ENCODE data around the gene TMEM176B.
"Not testable (repeated sequence)": the region's sequence is repeated elsewhere in the genome, so short reads cannot be mapped to it uniquely, and the experiment has no call there.

Gene TMEM176B

DNA sequence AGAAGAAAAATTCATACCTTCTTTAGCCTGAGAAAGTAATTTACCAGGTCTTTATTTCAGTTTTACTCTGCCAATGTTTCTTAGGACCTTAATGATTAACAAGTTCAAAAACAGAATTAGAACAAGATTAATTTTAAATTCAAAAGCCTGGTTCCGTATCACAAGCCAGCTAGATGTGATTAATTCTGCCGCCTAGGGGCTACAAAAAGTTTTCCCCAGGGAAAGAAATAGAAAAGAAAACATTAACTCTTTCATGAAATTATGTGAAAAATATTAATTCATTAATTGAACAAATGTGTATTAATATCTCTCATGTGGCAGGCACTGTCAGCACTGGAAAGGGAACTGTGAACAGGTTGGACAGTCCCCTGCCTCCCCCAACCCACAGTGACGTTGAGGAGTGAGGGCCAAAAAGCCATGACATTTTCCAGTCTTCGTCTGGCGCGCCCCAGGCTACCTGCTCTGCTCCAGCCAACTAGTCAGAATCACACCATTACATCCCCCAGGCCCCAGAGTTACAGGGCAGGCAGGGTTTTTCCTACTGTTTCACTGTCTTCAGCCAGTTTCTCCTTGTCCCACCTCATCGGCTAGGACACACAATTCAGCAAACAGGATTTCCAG, 20.5 kb upstream of the TMEM176B start:
- DNase-seq = no peak

DNA sequence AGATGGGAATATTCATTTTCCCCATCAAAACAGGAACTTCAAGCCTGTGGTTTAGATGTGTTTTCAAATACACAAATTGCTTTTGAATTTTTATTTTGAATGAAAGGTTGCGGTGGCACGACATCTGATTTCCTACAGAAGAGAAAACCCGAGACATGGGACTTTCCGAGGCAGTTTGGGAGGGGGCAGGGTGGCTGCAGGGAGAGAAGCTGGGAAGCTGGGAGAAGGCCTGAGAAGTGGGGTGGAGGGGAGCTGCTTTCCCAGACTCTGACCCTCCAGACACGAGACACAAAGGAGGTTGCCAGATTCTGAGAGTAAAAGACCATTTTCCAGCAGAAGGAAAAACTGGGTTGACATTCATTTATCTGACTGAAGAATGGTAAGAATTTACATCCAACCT, 20.0 kb upstream of the TMEM176B start:
- no peak for DNase-seq

DNA sequence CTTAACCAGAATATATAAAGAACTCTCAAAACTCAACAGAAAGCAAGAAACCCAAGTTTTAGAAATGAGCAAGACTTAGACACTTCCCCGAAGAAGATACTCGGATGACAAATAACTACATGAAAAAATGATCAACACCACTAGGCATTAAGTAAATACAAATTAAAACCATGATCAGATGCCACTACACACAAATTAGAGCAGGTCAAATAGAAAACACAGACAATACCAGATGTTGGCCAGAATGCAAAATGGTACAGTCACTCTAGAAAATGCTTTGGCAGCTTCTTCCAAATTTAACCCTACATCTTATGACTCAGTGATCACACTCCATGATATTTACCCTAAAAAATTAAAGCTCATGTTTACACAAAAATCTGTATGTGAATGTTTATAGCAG, 18.8 kb upstream of the TMEM176B start:
- no peak for DNase-seq

DNA sequence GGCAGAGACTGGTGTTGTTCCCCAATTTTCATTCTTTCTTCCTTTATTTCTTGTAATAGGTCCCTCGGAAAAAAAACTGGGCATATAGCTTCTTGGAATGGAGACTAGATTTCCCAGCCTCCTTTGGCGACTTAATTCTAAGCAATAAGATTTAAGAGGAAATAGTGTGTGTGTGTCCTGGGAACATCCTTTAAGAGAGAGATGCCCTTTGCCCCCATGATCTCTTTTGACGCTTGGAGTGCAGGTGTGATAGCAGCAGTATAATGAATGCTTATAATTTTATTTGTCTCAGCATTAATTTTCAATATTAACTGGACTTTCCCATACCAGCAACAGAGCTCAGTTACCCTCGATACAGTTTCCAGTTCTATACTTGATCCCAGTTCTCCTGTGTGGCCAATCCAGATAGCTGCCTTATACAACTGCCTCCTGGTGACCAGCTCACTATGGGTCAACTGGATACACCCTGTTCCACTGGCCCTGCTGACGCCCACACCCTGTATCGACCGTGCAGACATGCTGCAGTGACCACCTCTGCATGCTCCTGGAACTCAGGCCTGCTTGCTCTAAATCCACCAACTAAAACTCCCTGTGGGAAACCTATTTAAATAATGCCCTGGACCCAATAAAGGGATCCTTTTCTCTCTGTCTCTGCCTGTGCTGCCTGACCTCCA, 14.3 kb upstream of the TMEM176B start:
- no peak for DNase-seq

DNA sequence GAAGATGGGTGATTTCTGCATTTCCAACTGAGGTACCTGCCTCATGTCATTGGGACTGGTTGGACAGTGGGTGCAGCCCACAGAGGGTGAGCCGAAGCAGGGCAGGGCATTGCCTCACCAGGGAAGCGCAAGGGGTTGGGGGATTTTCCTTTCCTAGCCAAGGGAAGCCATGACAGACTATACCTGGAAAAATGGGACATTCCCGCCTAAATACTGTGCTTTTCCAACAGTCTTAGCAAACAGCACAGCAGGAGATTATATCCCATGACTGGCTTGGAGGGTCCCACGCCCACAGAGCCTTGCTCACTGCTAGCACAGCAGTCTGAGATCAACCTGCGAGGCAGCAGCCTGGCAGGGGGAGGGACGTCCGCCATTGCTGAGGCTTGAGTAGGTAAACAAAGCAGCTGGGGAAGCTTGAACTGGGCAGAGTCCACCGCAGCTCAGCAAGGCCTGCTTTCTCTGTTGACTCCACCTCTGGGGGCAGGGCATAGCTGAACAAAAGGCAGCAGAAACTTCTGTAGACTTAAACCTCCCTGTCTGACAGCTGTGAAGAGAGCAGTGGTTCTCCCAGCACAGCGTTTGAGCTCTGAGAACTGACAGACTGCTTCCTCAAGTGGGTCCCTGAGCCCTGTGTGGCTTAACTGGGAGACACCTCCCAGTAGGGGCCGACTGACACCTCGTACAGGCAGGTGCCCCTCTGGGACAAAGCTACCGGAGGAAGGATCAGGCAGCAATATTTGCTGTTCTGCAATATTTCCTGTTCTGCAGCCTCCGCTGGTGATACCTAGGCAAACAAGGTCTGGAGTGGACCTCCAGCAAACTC, 7.7 kb upstream of the TMEM176B start:
- DNase-seq = not testable (repeated sequence)

DNA sequence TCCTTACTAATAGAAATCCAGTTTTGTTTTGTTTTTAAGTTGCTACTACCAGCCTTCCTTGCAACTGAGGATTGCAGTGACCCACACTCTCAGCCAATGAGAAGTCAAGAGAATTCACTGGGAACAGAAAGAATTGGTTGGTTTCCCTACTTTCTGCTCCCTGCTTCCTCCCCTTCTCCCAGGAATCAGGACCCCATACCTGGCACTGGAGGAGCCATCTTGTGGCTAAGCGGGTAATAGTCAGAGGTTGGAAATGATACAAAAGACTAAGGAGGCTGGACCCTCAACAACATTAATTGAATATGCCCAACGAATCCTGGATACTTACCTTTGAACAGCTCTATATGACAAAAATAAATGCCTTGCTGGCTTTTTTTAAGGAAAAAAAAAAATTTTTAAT, 6.7 kb upstream of the TMEM176B start:
- no peak for DNase-seq

DNA sequence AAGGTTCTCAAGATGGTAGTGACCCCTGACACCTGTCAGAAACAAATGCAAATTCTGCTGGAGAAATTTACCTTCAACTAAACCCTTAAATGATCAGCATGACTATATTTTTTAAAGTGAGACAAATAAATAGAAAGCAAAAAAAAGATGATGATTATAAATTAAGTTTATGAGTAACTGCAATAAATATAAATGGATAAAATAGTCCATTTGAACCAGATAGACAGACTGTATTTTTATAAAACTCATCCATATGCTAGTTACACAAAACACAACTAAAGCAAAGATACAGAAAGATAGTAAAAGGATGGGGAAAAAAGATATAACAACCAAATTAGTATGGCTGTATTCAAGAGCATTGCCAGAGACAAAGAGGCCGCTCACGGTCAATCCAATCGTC, 6.3 kb upstream of the TMEM176B start:
- no peak for DNase-seq

DNA sequence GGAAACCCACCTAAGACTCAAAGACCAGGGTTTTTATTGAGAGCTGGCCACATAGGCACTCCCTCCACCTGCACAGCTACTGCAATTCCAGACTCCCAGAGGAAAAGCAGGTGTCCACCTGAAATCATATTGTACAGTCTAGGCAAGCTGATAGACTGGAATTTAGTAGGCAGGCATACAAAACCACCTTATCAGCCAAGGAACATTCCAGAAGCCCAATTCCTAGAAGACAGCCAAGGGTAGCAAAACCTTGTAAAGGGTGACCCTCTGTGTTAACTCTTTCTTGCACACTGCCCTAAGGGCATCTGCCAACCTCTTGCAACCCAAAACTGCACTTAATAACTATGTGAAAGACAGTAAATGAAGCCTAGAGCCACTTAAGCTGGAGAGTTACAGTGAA, 5.7 kb upstream of the TMEM176B start:
- no peak for DNase-seq

DNA sequence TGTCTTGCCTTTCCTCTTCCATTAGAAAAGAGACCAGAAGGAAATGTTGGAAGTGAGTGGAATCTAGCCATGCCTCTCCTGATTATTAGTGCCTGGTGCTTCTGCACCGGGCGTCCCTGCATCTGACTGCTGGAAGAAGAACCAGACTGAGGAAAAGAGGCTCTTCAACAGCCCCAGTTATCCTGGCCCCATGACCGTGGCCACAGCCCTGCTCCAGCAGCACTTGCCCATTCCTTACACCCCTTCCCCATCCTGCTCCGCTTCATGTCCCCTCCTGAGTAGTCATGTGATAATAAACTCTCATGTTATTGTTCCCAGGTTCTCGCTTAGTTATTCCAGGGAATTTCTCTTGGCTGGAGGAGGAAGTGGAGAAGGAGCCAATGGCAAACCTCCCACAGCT, 4.6 kb upstream of the TMEM176B start:
- no peak for DNase-seq

DNA sequence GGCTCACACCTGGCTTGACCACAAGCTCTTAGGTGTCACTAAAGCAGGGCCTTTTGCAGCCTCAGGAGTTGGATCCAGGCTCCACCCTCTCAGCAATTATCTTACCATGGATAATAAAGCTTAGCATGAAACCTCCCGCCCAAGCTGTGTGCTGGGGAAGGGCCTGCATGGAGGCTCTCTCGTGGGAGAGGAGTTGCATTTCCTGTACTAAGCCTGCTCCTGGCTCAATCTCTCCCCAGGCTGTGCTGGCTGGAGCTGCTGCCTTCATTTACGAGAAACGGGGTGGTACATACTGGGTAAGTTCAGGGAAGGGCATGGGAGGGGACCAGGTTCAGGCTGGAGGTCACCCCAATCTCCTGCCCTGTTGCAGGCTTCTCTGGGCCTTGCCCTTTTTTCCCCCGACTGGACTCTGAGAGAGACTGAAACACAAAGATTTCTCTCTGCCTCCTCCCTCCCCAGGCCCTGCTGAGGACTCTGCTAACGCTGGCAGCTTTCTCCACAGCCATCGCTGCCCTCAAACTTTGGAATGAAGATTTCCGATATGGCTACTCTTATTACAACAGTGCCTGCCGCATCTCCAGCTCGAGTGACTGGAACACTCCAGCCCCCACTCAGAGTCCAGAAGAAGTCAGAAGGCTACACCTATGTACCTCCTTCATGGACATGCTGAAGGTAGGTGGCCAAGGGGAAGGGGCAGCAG, 3.1 kb upstream of the TMEM176B start:
- DNase-seq = no peak

DNA sequence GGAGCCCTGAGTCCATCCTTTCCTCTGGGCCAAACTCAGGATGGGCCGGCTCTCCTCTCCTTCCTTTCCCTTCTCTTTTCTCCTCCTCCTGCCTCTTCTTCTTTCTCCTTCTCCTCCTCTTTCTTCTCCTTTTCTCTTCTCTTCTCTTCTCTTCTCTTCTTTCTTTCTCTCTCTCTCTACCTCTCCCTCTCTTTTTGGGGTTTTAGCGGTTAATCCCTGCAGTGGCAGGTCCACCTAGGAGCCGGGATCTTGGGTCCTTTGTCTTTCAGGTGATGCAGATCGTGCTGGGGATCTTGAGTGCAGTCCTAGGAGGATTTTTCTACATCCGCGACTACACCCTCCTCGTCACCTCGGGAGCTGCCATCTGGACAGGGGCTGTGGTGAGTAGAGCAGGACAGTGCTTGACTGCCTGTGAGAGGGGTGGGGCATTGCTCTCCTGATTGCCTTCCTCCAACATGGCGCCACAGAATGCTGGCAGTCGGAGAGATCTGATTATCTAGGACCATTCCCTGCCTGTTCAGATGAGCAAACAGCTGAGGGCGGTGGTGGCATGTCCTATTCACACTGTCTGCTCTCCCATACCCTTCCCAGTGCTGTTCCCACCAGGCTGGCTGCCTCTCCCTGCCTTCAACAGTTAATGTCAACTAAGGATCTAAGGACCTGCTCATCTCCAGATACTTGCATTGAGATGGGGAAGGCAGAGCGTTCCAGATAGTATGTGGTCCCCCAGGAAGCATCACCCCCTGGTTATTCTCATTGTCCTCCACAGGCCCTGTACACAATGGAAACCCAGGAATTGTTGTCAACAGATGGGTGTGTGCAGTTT, 2.0 kb upstream of the TMEM176B start:
- no peak for DNase-seq

DNA sequence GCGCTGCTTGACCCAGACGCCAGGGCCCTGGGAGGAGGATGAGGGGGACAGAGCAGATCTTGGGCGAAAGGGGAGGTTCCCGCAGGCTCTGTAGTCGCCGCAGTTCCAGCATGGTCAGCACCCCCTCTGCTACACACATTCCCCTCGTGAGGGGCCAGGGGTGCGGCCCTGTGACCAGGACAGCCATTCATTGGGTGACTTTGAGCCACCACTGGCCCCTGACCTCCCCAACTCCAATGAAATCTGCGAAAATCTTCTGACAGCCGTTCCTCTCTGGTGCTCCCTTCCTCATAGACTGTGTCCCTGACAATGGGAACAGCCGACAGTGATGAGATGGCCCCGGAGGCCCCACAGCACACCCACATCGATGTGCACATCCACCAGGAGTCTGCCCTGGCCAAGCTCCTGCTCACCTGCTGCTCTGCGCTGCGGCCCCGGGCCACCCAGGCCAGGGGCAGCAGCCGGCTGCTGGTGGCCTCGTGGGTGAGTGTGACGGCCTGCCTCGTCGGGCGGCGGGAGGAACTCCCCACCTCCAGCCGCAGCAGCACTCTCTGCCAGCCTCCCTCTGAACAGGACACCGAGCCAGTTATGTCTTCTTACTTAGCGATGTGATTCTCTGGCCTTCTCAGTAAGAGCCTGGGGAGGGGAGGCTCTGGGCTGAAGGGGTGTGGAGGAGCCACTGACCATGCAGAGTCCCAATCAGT, 1.2 kb upstream of the TMEM176B start:
- DNase-seq = no peak

DNA sequence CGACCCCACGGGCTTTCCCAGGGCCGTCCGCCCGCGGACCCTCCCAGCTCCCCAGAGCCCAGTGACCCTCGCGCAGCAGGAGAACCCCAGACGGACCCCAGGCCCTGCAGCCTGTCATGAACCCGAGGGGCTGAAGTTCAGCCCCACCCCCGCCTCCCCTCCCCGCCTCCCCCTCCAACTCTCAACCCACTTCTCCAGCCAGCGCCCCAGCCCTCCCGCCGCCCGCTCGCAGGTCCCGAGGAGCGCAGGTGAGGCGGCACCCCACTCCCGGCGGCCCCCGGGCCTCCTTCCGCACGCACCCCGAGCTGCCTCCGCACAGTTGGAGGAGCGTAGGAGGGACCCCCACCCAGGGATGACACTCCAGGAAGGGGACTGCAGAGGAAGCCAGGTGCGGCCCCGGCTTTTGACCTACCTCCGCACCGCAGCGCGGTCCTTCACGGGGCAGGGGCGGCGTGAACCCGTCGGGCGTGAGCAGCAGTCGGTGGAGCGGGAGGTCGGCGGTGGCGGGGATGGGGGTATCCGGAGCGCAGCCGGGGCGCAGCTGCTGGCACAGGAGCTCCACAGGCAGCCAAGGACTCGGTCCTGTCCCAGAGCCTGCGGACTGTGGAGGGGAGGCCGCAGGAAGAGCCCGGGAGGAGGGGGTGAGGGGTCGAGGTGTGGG, 547 bp upstream of the TMEM176B start, which contains the start of gene TMEM176A:
TSS of gene TMEM176A (plus strand) at position 189 of the 661 bp plus-strand sequence. CDS start 782 bp downstream, outside the sequence.
- DNase-seq = no peak

DNA sequence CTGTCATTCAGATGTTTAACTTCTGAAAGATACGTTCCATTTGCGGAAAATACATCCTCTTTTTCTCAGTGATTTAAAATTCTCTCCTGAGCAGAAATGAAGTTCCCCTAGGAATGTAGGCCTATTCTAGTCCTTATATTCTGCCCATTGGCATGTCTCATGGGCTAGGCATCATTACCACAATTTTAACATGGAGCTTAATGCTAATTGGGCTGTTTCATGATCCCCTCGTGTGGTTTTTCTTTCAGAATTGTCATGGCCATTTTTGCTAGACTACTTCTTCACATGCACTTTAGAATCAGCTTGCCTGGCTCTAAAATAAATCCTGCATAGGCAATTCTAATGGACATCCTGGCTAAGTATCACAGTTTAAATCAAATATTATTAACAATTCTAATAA, 1.0 kb downstream of the TMEM176B start:
- DNase-seq = no peak

DNA sequence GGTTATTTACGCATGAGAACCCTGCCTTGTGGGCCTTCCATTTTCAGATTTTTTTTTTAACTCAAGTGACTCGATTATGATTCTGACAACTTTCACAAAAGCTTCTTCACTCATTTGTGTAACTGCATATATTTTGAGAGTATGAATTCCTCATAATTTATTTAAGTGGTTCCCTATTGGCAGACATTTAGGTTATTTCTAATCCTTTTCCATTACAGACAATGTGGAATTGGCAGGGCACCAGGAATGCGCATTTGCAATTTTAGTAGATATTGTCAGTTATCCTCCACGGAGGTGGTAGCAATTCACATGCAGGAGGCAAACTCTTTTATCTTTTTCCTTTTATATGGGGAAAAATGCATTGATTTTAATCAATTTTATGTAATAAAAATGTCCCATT, 2.5 kb downstream of the TMEM176B start:
- DNase-seq = no peak

DNA sequence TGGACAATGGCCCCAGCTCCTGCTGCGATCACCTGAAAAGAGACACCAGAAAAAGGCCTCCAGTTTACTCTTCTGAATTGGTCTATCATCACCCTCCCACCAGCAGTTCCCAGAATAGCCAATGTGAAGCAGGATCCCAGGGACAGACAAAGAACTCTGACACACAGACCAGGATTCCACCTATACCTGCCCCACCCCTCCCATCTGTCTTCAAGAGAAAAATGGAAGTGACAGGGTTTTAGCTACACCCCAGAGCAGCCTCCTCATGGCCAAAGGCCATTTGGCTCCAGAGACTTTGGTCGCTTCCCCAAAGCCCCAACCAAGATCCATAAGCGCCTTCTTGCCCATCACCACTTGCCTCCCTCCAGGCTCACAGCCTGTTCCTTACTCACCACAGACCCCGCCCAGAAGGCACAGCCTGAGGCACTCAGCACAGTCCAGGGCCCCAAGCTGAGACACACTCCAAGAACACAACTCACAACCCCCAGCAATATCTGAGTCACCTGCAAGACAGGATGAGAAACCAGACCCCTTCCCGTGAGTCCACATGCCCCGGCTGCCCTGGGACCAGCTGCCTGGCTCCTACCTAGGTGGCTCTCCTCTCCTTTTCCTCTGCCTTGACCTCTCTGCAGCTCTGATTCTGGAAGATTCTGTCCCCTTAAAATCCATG, 6.5 kb downstream of the TMEM176B start:
- DNase-seq = no peak

DNA sequence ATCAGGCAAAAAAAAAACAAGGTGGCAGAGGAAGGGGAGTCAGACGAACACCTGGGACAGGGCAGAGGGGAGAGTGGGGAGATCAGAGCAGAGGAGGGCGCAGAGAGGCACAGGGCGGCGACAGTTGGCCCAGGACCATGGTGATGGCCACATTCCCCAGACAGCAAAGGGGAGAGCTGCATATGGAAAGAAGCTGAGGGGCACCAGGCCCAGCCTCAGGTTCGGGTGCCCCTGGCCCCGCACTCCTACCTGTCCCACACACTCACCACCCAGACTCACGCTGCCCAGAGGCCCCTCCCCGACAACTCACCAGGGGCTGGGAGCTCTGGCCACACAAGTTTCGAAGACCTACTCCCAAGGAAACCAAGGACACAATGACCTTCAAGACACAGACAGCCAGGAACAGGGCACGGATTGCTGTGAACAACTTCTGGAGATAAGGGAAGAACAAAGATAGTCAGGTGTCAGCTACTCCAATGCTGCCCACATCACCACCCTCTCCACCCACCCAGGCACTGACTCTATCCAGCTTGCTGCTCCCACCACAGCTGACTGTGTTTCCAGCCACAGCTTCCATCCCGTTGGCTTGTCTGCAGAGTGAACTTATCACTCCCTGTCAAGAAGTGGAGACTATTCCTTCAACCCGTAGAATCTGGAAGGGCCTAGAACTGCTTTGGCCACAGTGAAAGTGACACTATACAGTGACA, 8.3 kb downstream of the TMEM176B start:
- DNase-seq = no peak

DNA sequence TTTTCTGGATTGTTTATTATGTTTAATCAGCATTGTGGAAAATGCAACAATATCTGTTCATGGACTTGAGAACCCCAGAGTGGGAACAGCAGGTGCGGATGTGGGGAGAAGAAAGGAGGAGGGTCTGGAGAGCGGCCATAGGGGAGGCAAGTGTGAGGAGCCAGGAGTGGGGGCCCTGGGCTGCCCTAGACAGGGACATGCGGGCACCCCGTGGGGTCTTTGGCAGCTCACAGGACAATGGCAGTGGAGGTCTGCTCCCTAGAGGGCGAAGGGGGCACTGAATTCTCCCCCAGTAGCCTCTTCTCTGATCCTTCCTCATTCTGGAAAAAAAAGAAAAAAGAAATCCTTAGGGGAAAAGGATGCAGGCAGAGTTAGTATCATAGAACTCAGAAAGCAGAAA, 8.9 kb downstream of the TMEM176B start:
- DNase-seq = no peak

DNA sequence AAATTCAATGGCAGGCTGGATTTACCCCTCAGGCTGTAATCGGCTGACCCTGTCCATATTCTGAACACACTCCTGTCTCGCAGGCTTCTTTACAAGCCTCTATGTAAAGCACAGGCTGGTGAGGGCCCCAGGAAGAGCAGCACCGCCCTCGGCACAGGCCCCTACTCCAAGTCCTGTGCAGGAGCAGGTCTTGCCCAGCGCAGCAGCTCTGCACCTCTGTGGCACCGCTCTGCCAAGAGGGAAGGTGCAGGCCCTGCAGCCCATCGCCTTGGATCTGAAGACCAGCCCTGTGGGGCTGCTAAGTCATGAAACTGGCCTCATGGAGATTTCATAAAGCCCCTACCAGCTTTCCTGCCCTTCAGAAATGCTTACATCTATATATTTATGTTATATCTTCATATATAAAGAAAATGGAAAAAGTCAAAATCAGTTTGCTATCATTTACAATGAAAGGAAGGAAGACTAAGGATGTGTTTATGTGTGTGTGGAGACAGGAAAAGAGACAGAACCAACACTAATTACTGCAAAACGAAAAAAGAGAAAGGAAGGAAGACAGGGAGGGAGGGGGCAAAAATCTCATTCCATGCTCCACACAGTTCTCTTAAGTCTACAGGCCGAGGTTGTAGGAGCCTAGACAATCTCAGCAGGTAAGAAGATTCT, 9.6 kb downstream of the TMEM176B start:
- DNase-seq = no peak

Measured in MV-4-11 (cell line).